K562 (cell line): ENCODE measurements around the gene RNF31. TPM values are rescaled to one million over a fixed set of nuclear protein-coding genes. Genes with fewer than 3 reads are reported as not detected.

Source experiments
- ATAC-seq: fragments of 200-7000 bp; cut with Tn5 transposase; 3 replicates; pipeline ENCODE4 v1.9.1; 2020; ENCODE audit warnings: moderate library complexity
- BruUV-seq: library from RNA; stranded (reverse); fragments of 400-500 nt; replicated peaks from 2 replicates; lab custom pipeline; 2021; lab: Mats Ljungman, UMichigan
- CTCF ChIA-PET: fragments of 300-600 bp; formaldehyde crosslinking; extraction: SDS; loops from one replicate; lab custom pipeline; 2021; ENCODE audit warnings: low intra/inter-chr PET ratio; lab: Yijun Ruan, JAX
- POLR2A ChIA-PET: fragments of 300-600, 350-650 bp; sonication (Branson Sonifier 250); formaldehyde crosslinking; extraction: SDS; loops from one replicate; lab custom pipeline; 2021; ENCODE audit warnings: antibody characterized with exemption, inconsistent platforms; lab: Yijun Ruan, JAX
- DNase-seq, 4 experiments: peaks; one replicate each; pipeline versions ENCODE4 v3.0.0 to v3.0.0-alpha.2; 2011 to 2018; ENCODE audit warnings: low spot score in 3 of 4, mixed read lengths in 3 of 4; ENCODE audit errors: extremely low read depth in 1 of 4
- FAIRE-seq: peaks from 2 replicates; lab custom pipeline; 2011; peaks lifted over from hg19 to GRCh38; lab: Jason Lieb, UNC
- H2AFZ ChIP-seq: 2 replicates; pipeline ENCODE4 v1.6.0; 2011; ENCODE audit warnings: low read depth, low read length, control low read depth, inconsistent platforms
- H3K27ac ChIP-seq: fragments of 200-600 bp; 3 replicates; pipeline ENCODE4 v1.8.0; 2011; ENCODE audit warnings: low read depth, mild to moderate bottlenecking, control low read depth, inconsistent platforms, low read length, moderate library complexity, mixed read lengths; ENCODE audit errors: extremely low read depth
- H3K27me3 ChIP-seq, 2 experiments: fragments of 300-600 bp in 1 of 2; 2 replicates in 1 of 2; 3 replicates in 1 of 2; pipeline versions ENCODE4 v1.6.0 to v1.8.0; 2011; ENCODE audit warnings: inconsistent platforms in 2 of 2, low read length in 2 of 2, mild to moderate bottlenecking in 1 of 2, mixed read lengths in 1 of 2, moderate library complexity in 1 of 2; ENCODE audit not compliant: control insufficient read depth in 2 of 2, insufficient read depth in 2 of 2
- H3K36me3 ChIP-seq: fragments of 300-600 bp; 3 replicates; pipeline ENCODE4 v1.8.0; 2011; ENCODE audit warnings: mild to moderate bottlenecking, low read length, inconsistent platforms; ENCODE audit not compliant: control insufficient read depth, insufficient read depth
- H3K4me1 ChIP-seq, 2 experiments: fragments of 200-600 bp in 1 of 2; replicated peaks in 1 of 2; 2 replicates in 1 of 2; 3 replicates in 1 of 2; pipeline versions ENCODE4 v1.5.1 to v1.8.0; 2011; ENCODE audit warnings: inconsistent platforms in 2 of 2, low read length in 2 of 2, mild to moderate bottlenecking in 1 of 2, mixed read lengths in 1 of 2, moderate library complexity in 1 of 2; ENCODE audit not compliant: control insufficient read depth in 2 of 2, insufficient read depth in 2 of 2
- H3K4me2 ChIP-seq: 2 replicates; pipeline ENCODE4 v1.6.1; 2011; ENCODE audit warnings: low read length, control low read depth, inconsistent platforms, mixed read lengths; ENCODE audit not compliant: insufficient read depth
- H3K4me3 ChIP-seq: fragments of 200-600 bp; sonication (generic), shearing (Covaris generic); 2 replicates; pipeline ENCODE4 v1.5.1; 2016; ENCODE audit warnings: control low read depth, inconsistent platforms
- H3K79me2 ChIP-seq: fragments of 200-600 bp; 3 replicates; pipeline ENCODE4 v1.8.0; 2011; ENCODE audit warnings: low read length, inconsistent platforms; ENCODE audit not compliant: control insufficient read depth, insufficient read depth
- H3K9ac ChIP-seq, 2 experiments: 2 replicates each; pipeline versions ENCODE4 v1.6.0 to v1.6.1; 2011; ENCODE audit warnings: low read depth in 2 of 2, low read length in 2 of 2, control low read depth in 1 of 2, inconsistent platforms in 1 of 2, mild to moderate bottlenecking in 1 of 2, mixed read lengths in 1 of 2; ENCODE audit not compliant: insufficient read depth in 1 of 2
- H3K9me1 ChIP-seq: one replicate; pipeline ENCODE4 v1.6.0; 2011; ENCODE audit warnings: inconsistent platforms, mild to moderate bottlenecking, low read length, moderate library complexity; ENCODE audit not compliant: control insufficient read depth, insufficient read depth
- H3K9me3 ChIP-seq: replicated peaks from 2 replicates; pipeline ENCODE4 v1.5.1; 2011; ENCODE audit warnings: low read depth, low read length, inconsistent platforms; ENCODE audit not compliant: control insufficient read depth, insufficient read depth
- H4K20me1 ChIP-seq: replicated peaks from 2 replicates; pipeline ENCODE4 v1.6.1; 2011; ENCODE audit warnings: low read length, inconsistent platforms, mixed read lengths; ENCODE audit not compliant: control insufficient read depth, insufficient read depth
- CBX8 ChIP-seq: fragments of 200-600 bp; sonication (generic); IDR thresholded peaks from 2 replicates; pipeline ENCODE4 v1.6.1; 2012; ENCODE audit warnings: borderline replicate concordance, mixed run types, low read depth, mild to moderate bottlenecking, moderate library complexity, mixed read lengths, low read length, control low read depth, inconsistent platforms; ENCODE audit not compliant: poor library complexity, severe bottlenecking; ENCODE audit errors: extremely low read depth
- DMBX1 ChIP-seq: fragments of 250-450 bp; sonication (Bioruptor Pico); IDR thresholded peaks from 2 replicates; pipeline ENCODE4 v1.8.0; 2022; ENCODE audit warnings: inconsistent platforms, mild to moderate bottlenecking, moderate library complexity, borderline replicate concordance
- GATA2 ChIP-seq: sonication (generic); formaldehyde crosslinking; IDR thresholded peaks from 2 replicates; pipeline ENCODE4 v1.4.0; 2020; ENCODE audit warnings: mild to moderate bottlenecking, missing genetic modification reagents
- HSF4 ChIP-seq: fragments of 250-450 bp; sonication (Bioruptor Pico); IDR thresholded peaks from 2 replicates; pipeline ENCODE4 v2.1.2; 2022; ENCODE audit warnings: mild to moderate bottlenecking, moderate library complexity, borderline replicate concordance
- KDM2B ChIP-seq: fragments of 250-450 bp; sonication (Bioruptor Pico); IDR thresholded peaks from 2 replicates; pipeline ENCODE4 v1.8.0; 2021; ENCODE audit warnings: mild to moderate bottlenecking, moderate library complexity
- MAFK ChIP-seq: IDR thresholded peaks from 2 replicates; pipeline ENCODE4 v1.6.1; 2011; ENCODE audit warnings: low read length, improper control_type of control experiment
- OTX1 ChIP-seq: fragments of 450-650 bp; formaldehyde crosslinking; IDR thresholded peaks from 2 replicates; pipeline ENCODE4 v1.4.0; 2022; ENCODE audit warnings: mild to moderate bottlenecking
- REST ChIP-seq, 2 experiments: fragments of 450-650 bp; formaldehyde crosslinking in 1 of 2; IDR thresholded peaks; 2 replicates each; pipeline versions ENCODE4 v1.4.0 to v1.6.1; 2014 to 2020; ENCODE audit warnings: mild to moderate bottlenecking in 2 of 2, borderline replicate concordance in 1 of 2, low read depth in 1 of 2
- SRSF9 ChIP-seq: fragments of 200-400 bp; formaldehyde crosslinking; IDR thresholded peaks from 2 replicates; pipeline ENCODE4 v1.6.1; 2017; ENCODE audit warnings: low read depth, low read length, borderline replicate concordance
- ZBTB26 ChIP-seq: fragments of 450-650 bp; formaldehyde crosslinking; IDR thresholded peaks from 2 replicates; pipeline ENCODE4 v1.4.0; 2022; ENCODE audit warnings: missing genetic modification characterization
- ZNF175 ChIP-seq: fragments of 200-800 bp; sonication (Bioruptor generic); IDR thresholded peaks from 2 replicates; pipeline ENCODE4 v1.6.1; 2016; ENCODE audit warnings: low read depth, mild to moderate bottlenecking, missing genetic modification characterization, missing compliant biosample characterization
- WGBS: fragments of 100-300 bp; shearing (Covaris generic); methylation state at CpG from one replicate; pipeline ENCODE4 v1.1.6; 2016; ENCODE audit warnings: low coverage, mixed read lengths; ENCODE audit not compliant: insufficient coverage; ENCODE audit errors: missing lambda C conversion rate; 5-methylcytosine and 5-hydroxymethylcytosine counted together
- in situ Hi-C: fragments of 300-500 bp; cut with MboI; formaldehyde crosslinking; loops from 4 replicates; pipeline ENCODE4 v1.15.0; 2018; ENCODE audit warnings: inconsistent platforms, mixed read lengths
- intact Hi-C: fragments of 100-400 bp; cut with micrococcal nuclease; formaldehyde crosslinking; loops from 2 replicates; pipeline ENCODE4 v1.14.2; 2022
- polyA plus RNA-seq, 8 experiments: library from polyadenylated mRNA; depleted of rRNA in 4 of 8; stranded (reverse) in 5 of 8; unstranded in 3 of 8; fragments of >200 nt; fragmentation: Nextera tagmentation in 2 of 8; fragmentation: Illumina TruSeq in 1 of 8; extraction: Ambion mirVana in 2 of 8; extraction: Trizol in 1 of 8; gene quantifications; 2 replicates each; pipeline versions ENCODE4 v1.2.1 to v1.2.3, GENCODE V29; 2011 to 2014; ENCODE audit warnings: inconsistent platforms in 1 of 8, missing spikeins in 1 of 8
- total RNA-seq, 7 experiments: library from RNA; depleted of rRNA in 6 of 7; stranded (reverse); fragments of >200 nt in 6 of 7; fragmentation: Illumina TruSeq in 2 of 7; extraction: Trizol in 2 of 7; gene quantifications; 2 replicates each; pipeline versions ENCODE4 v1.2.1 to v1.2.3, GENCODE V29; 2011 to 2021; ENCODE audit warnings: low replicate concordance in 1 of 7

The RNF31 gene
- total and polyA plus RNA-seq, 9 of the 15 experiments (the other 6 are each of a cell fraction or from before 2014, with no cell fraction given): 3.1 to 47.6 (median 19.1) TPM

GRCh38 chr14:24141097-24141880, 6.0 kb upstream of the RNF31 start, which contains the start of gene EMC9:
EMC9 (minus strand) TSS chr14:24141591; CDS start chr14:24141304, 287 bp downstream.
- Histone ChIP-seq H3K9ac (peak within 1 kb of the TSS; percentile 79 to 95), H4K20me1 (no peaks in the 10 kb centered on the region; the same call in 1 of the 2 replicates), H3K36me3 (peaks cover 47% of the 10 kb centered on the region), H3K27ac (peak within 1 kb of the TSS; percentile 87), H2AFZ (peak within 1 kb of the TSS; percentile 93), H3K4me2 (peak within 1 kb of the TSS; percentile 86), H3K4me1 (peaks cover 31 to 43% of the 10 kb centered on the region in 2 experiments; a peak in 4 of 5 replicates), H3K9me1 (peaks cover 5% of the 10 kb centered on the region), H3K4me3 (peak within 1 kb of the TSS; percentile 83), H3K9me3 (no peaks in the 10 kb centered on the region), H3K79me2 (peaks cover 43% of the 10 kb centered on the region), H3K27me3 (no peaks in the 10 kb centered on the region)
- in situ Hi-C loops (no loop called here), intact Hi-C loops (loop anchor here (10.0 kb wide), 1 partner anchor 46 kb away; the partner anchor contains the start of gene PCK2)
- CTCF ChIA-PET: no interaction called here
- 0% methylated on average over 30 of the region's 65 CpGs for WGBS
- TSS peak; percentile 33 for BruUV-seq
- DNase-seq (peak; percentile 94 to 98 (median 95)), ATAC-seq (peak; percentile 95), FAIRE-seq (peak; percentile 97)
- POLR2A ChIA-PET: interaction anchor here (0.5 to 1.3 kb wide), 11 partner anchors 9 to 108 kb away, joined by 3 to 4 read pairs (median 3); partner anchors contain the start of genes PCK2 and TM9SF1
- TF ChIP-seq SRSF9 (no peak), CBX8 (no peak), REST (IDR thresholded peaks at IDR 0.05; ENCODE audit: borderline replicate concordance) (peak; percentile 61), REST (CRISPR knock-in tag; IDR thresholded peaks at IDR 0.05; ENCODE audit: low read depth) (0 out of 2 replicates have a peak, but pooled peaks have one; percentile 28), ZBTB26 (no peak), DMBX1 (CRISPR knock-in tag) (no peak), ZNF175 (CRISPR knock-in tag) (no peak), MAFK (no peak), OTX1 (no peak), GATA2 (no peak), KDM2B (CRISPR knock-in tag) (no peak), HSF4 (no peak)
